A673 (cell line): Measurements from ENCODE around the gene GDF3. TPM values are rescaled to one million over a fixed set of nuclear protein-coding genes. Genes with fewer than 3 reads are reported as not detected.
"Not testable (repeated sequence)": the region's sequence is repeated elsewhere in the genome, so short reads cannot be mapped to it uniquely, and the experiment has no call there.

Source experiments
- Bru-seq: library from RNA; stranded (reverse); fragments of 400-500 nt; gene quantifications from one replicate; lab custom pipeline; 2021; lab: Mats Ljungman, UMichigan
- BruChase-seq, 2 experiments: library from RNA; stranded (reverse); fragments of 400-500 nt; gene quantifications; one replicate each; lab custom pipeline; 2021; lab: Mats Ljungman, UMichigan
- BruUV-seq: library from RNA; stranded (reverse); fragments of 400-500 nt; replicated peaks from 2 replicates; lab custom pipeline; 2021; lab: Mats Ljungman, UMichigan
- CTCF ChIA-PET: fragments of 300-600 bp; sonication (Branson Sonifier 250); formaldehyde crosslinking; loops from one replicate; lab custom pipeline; 2022; ENCODE audit warnings: antibody characterized with exemption; lab: Charles Lee
- POLR2A ChIA-PET: fragments of 300-600 bp; sonication (Branson Sonifier 250); formaldehyde crosslinking; loops from one replicate; lab custom pipeline; 2022; ENCODE audit warnings: antibody characterized with exemption; ENCODE audit not compliant: low non-redundant PET; lab: Charles Lee
- DNase-seq: peaks from one replicate; pipeline ENCODE4 v3.0.0-alpha.2; 2015; ENCODE audit warnings: low spot score
- H3K27ac ChIP-seq: fragments of 200-600 bp; sonication (generic); 2 replicates; pipeline ENCODE4 v1.5.1; 2016; ENCODE audit warnings: mixed run types, low read depth, mild to moderate bottlenecking, mixed read lengths, antibody characterized with exemption, low read length; ENCODE audit not compliant: poor library complexity, severe bottlenecking
- H3K27me3 ChIP-seq: fragments of 200-600 bp; sonication (generic); replicated peaks from 2 replicates; pipeline ENCODE4 v1.6.1; 2017; ENCODE audit warnings: mixed run types, low read depth, mild to moderate bottlenecking, mixed read lengths, antibody characterized with exemption, low read length; ENCODE audit not compliant: insufficient read depth, poor library complexity
- H3K36me3 ChIP-seq: fragments of 200-600 bp; sonication (generic); 2 replicates; pipeline ENCODE4 v1.6.1; 2016; ENCODE audit warnings: mixed run types, mild to moderate bottlenecking, mixed read lengths, antibody characterized with exemption, low read length; ENCODE audit not compliant: insufficient read depth, poor library complexity, severe bottlenecking
- H3K4me1 ChIP-seq: fragments of 200-600 bp; sonication (generic); 2 replicates; pipeline ENCODE4 v1.6.1; 2017; ENCODE audit warnings: mixed run types, mild to moderate bottlenecking, mixed read lengths, antibody characterized with exemption, low read length; ENCODE audit not compliant: insufficient read depth, poor library complexity, severe bottlenecking
- H3K4me3 ChIP-seq: fragments of 200-600 bp; sonication (generic); 2 replicates; pipeline ENCODE4 v1.5.1; 2016; ENCODE audit warnings: low read depth, mixed run types, mild to moderate bottlenecking, mixed read lengths, low read length; ENCODE audit not compliant: poor library complexity, severe bottlenecking
- H3K9me3 ChIP-seq: fragments of 200-600 bp; sonication (generic); 2 replicates; pipeline ENCODE4 v1.6.1; 2016; ENCODE audit warnings: mixed run types, low read depth, mild to moderate bottlenecking, mixed read lengths, antibody characterized with exemption, low read length; ENCODE audit not compliant: poor library complexity, severe bottlenecking
- EZH2 ChIP-seq: fragments of 200-600 bp; sonication (generic); IDR thresholded peaks from 2 replicates; pipeline ENCODE4 v1.6.1; 2017; ENCODE audit warnings: borderline replicate concordance, low read depth, mild to moderate bottlenecking, mixed read lengths, antibody characterized with exemption, low read length; ENCODE audit not compliant: poor library complexity, severe bottlenecking
- intact Hi-C: fragments of 100-400 bp; cut with micrococcal nuclease; formaldehyde crosslinking; loops from one replicate; pipeline ENCODE4 v1.10.0; 2022; ENCODE audit not compliant: unreplicated experiment
- long read RNA-seq: library from polyadenylated mRNA; stranded (forward); transcript quantifications from one replicate; pipeline ENCODE4 v2.0.0, GENCODE V29; 2022
- total RNA-seq: library from RNA; stranded (reverse); gene quantifications from 2 replicates; pipeline ENCODE4 v1.2.3, GENCODE V29; 2021
- TF ChIP-seq, protein P1 (sequence below): fragments of 300-800, 200-600 bp; sonication (generic); conservative IDR thresholded peaks from 2 replicates; pipeline ENCODE4 v1.5.1; 2017; ENCODE audit warnings: low read depth, mild to moderate bottlenecking, antibody characterized with exemption, low read length, moderate library complexity, mixed read lengths

GDF3 gene
- total RNA-seq (not detected in 2 replicates), Bru-seq, nascent RNA (not detected), BruChase-seq, experiment 1, labeled RNA remaining after a 2-hour chase (not detected), BruChase-seq, experiment 2, labeled RNA remaining after a 6-hour chase (percentile 10 among the genes with signal in this experiment)
- long read RNA-seq: 0 reads

DNA sequence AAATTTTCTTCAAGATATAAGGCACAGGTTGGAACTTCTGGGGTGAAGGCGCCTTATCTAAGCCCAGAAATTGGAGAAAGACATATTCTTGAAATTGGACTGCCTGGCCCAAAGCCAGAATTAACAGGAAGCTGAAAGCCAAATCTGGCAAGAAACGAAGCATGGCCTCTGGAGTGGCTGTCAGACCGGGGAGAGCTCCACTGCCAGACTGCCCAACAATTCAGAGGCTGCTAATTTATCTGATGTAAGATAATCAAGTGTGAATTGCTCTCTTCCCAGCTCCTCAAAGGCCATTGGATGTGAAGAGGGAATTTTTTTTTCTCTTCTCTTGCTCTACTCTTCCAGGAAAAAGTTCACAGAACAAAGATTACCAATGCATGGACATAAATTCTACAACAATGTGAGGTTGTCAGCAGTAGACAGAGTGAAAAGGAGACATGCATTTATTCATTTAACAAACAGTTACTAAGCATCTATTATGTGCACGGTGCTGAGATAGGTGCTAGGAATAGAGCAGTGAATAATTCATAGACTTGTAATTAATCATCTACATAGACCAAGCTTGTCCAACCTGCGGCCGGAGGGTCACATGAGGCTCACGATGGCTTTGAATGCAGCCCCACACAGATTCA is at the start of gene GDF3:
Gene GDF3, minus strand, starts transcription at position 210 of the 632 bp plus-strand sequence. Its CDS starts 47 bp downstream, at position 163.
- ChIA-PET POLR2A (interaction anchor here (0.6 kb wide), 1 partner anchor 11 kb away, joined by 4 read pairs; no protein-coding TSS in a partner anchor), CTCF (no interaction called here)
- Histone ChIP-seq H3K27me3 (no peaks in the 10 kb centered on the region), H3K36me3 (no peaks in the 10 kb centered on the region), H3K9me3 (no peaks in the 10 kb centered on the region), H3K27ac (no peak within 1 kb of the TSS), H3K4me1 (peaks cover 4% of the 10 kb centered on the region), H3K4me3 (no peak within 1 kb of the TSS)
- intact Hi-C loops: no loop called here
- DNase-seq: peak; percentile 26
- TF ChIP-seq, protein P1, sequence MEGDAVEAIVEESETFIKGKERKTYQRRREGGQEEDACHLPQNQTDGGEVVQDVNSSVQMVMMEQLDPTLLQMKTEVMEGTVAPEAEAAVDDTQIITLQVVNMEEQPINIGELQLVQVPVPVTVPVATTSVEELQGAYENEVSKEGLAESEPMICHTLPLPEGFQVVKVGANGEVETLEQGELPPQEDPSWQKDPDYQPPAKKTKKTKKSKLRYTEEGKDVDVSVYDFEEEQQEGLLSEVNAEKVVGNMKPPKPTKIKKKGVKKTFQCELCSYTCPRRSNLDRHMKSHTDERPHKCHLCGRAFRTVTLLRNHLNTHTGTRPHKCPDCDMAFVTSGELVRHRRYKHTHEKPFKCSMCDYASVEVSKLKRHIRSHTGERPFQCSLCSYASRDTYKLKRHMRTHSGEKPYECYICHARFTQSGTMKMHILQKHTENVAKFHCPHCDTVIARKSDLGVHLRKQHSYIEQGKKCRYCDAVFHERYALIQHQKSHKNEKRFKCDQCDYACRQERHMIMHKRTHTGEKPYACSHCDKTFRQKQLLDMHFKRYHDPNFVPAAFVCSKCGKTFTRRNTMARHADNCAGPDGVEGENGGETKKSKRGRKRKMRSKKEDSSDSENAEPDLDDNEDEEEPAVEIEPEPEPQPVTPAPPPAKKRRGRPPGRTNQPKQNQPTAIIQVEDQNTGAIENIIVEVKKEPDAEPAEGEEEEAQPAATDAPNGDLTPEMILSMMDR: no peak
- no peak for TF ChIP-seq EZH2
- no TSS peak for BruUV-seq

DNA sequence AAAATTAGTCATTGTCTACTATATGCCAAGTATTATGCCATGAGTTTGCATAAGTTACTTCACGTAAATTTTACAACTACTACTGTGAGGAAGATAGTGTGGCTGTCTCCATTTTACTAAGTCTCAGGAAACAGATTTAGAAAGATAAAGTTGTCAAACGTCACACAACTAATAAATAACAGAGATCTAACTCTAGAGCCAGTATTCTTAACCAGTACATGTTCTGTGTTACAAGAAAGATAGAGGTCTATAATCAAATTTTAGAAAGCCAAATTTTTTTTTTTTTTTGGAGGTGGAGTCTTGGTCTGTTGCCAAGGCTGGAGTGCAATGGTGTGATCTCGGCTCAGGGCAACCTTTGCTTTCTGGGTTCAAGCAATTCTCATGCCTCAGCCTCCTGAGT is 37.4 kb upstream of the GDF3 start:
- no peak for TF ChIP-seq EZH2
- TF ChIP-seq, protein P1: no peak

DNA sequence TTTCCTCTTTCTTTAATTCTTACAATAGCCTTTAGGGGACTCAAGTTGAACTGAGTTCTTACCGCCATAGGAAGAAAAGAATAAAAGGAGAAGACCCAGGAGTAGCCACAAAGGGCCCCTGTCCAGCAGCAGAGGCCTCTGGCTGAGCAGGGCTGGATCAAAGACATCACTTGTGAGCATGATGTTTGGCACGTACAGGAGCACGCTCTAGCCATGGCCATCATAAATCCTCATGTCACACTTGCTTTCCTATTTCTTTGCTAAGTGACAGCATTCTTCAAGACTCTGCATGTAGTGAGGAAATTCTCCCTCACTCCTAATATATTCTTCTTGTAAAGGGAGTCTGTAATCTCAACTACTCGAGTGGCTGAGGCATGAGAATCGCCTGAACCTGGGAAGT is 35.9 kb upstream of the GDF3 start:
- TF ChIP-seq, protein P1: no peak
- no peak for TF ChIP-seq EZH2
- intact Hi-C loops: loop anchor here (5.0 kb wide), 1 partner anchor 849 kb away; no protein-coding TSS in a partner anchor
- no TSS peak for BruUV-seq
- DNase-seq: no peak
- Histone ChIP-seq H3K27ac (no peak overlapping the region), H3K4me1 (no peaks in the 10 kb centered on the region), H3K36me3 (no peaks in the 10 kb centered on the region), H3K9me3 (no peaks in the 10 kb centered on the region), H3K4me3 (no peak overlapping the region), H3K27me3 (no peaks in the 10 kb centered on the region)
- CTCF ChIA-PET: no interaction called here
- POLR2A ChIA-PET: no interaction called here

More for the DNA sequence above, 37.4 kb upstream of the GDF3 start:
- Histone ChIP-seq H3K36me3 (no peaks in the 10 kb centered on the region), H3K9me3 (no peaks in the 10 kb centered on the region), H3K4me3 (no peak overlapping the region), H3K27ac (no peak overlapping the region), H3K27me3 (no peaks in the 10 kb centered on the region), H3K4me1 (no peaks in the 10 kb centered on the region)
- CTCF ChIA-PET: no interaction called here
- BruUV-seq: no TSS peak
- intact Hi-C loops: loop anchor here (5.0 kb wide), 1 partner anchor 851 kb away; no protein-coding TSS in a partner anchor
- POLR2A ChIA-PET: no interaction called here
- no peak for DNase-seq

DNA sequence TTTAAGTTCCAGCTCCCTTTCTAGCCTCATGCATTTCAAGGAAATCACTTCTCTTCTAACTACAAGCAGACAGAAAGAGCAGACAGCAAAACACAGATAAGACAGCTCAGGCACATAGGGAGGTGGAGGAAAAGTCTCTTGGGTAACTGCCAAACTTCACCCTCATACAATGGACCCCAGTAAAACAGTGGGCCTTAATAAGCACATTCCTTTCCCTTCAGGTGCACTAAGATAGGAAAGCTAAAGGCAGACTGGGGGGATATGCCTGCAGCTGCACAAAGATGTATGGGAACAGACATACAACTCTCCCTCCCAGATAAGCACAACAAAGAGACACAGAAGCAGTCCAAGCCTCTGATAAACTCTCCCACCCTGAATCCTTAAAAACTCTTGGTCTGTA is 35.4 kb upstream of the GDF3 start:
- DNase-seq, H3K27me3 ChIP-seq, H3K36me3 ChIP-seq, H3K4me1 ChIP-seq, H3K4me3 ChIP-seq, CTCF ChIA-PET, H3K9me3 ChIP-seq, BruUV-seq, POLR2A ChIA-PET, H3K27ac ChIP-seq: not testable (repeated sequence)
- intact Hi-C loops: loop anchor here (5.0 kb wide), 1 partner anchor 849 kb away; no protein-coding TSS in a partner anchor
